Activated CD8-positive, alpha-beta memory T cell treated with anti-CD3 and anti-CD28 coated beads for 24 hours (primary cell): ENCODE data around the gene GJA3.

Experiments used
- DNase-seq: peaks from one replicate; pipeline ENCODE4 v3.0.0-alpha.2; 2020

The GJA3 gene

DNA sequence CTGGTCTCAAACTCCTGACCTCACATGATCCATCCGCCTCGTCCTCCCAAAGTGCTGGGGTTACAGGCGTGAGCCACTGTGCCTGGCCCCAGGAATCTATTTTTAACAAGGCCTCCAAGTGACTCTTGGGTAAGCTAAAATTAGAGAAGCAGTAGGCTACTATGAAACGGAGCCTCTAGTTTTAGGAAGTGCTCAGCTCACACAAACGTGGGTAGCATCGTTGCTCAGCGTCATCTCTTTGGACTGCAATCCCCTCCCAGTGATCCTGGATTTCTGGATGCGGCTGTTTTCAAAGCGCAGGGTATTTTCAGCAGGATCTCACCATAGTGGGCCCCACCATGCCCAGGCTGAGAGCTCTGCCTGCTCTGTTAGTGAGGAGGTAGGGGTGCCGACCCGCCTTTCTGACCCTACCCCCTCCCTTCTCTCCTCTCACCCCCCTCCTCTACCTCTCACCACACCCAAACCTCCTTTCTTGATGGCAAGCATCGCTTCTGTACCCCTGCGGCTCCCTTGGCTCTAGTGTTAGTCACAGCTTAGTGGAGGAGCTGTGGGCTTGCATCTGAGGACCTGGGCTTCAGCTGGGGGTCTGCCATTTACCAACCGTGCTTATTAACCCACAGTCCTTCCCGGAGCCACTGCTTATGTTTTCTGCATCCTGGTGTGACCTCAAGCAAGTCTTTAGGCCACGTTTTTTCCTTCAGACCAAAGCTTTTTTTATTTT is 34.2 kb downstream of the GJA3 start:
- no peak for DNase-seq

- DNase-seq, result no peak
Observed at GRCh38 chr13:20125783-20126165, 35.1 kb downstream of the GJA3 start.

DNA sequence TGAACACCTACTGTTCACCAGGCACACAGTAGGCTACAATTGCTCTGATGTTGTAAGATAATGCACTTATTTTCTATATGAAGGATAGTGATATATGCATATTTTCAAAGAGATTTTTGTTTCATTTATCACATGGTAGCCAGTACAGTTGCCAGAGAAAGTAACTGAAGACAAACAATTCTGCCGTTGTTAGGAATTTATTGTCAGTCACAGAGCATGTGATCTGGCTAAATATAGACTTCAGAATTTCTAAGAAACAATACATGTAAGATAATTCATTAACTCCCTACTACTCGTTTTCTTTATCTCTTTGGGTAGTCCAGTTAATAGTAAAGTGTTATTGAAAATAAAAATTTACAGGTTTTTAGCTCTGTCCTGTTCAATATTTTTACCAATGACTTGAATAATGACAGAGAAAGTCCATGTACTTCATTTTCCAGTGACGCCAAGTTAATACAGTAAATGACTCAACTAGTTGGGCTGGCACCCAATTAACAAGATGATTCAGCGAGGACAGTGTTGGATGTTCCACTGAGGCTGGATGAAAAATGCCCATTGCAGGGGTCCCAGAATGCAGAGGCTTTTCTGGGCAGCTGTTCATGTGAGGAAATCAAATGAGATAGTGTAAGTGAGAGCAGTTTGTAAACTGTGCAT is 35.6 kb downstream of the GJA3 start:
- no peak for DNase-seq

DNA sequence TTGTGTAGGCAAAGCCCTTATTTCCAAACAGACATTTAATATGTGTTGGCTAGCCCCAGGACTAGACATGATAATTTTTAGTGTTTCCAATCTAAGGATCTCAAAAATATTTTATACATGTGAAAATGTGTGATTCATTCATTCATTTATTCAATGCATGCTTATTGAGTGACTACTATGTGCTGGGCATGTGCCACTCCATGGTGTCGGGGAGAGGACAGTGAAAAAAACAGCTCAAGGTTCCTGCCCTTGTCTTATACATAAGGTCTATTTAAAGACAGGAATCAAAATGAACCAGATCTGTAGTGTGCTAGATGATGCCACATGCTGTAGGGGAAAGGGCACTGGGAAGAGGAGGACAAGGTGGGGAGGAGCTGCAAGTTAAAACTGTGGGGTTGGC is 36.5 kb downstream of the GJA3 start:
- DNase-seq, result no peak

GRCh38 chr13:20121159-20121525 is 39.7 kb downstream of the GJA3 start:
- DNase-seq, result no peak

GRCh38 chr13:20119960-20120359 is 40.9 kb downstream of the GJA3 start:
- no peak for DNase-seq

- DNase-seq, result peak; percentile 73
Observed at GRCh38 chr13:20118268-20119140, 42.3 kb downstream of the GJA3 start.

- no peak for DNase-seq
Observed at GRCh38 chr13:20116213-20116612, 44.6 kb downstream of the GJA3 start.

- peak; percentile 44 for DNase-seq
Observed at GRCh38 chr13:20114066-20114610, 46.7 kb downstream of the GJA3 start.

DNA sequence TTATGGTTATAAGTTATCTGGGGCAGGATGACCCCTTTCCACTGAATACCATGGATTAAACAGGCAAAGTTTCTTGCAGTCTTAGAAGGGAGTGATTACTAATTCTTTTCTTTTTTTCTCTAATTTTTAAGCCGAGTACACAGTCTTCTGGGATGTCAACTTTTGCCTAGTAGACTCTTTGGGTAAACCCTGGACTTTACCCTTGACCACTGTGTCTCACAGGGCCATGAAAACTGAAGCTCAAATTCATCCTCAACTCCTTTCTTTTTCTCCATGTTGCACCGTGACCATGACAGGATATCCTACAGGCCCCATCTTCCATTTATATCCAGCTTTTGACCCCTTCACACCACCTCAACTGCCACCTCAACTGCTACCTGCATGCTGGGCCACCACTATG is 51.8 kb downstream of the GJA3 start:
- no peak for DNase-seq

- DNase-seq, result no peak
Observed at GRCh38 chr13:20106742-20107141, 54.1 kb downstream of the GJA3 start.

DNA sequence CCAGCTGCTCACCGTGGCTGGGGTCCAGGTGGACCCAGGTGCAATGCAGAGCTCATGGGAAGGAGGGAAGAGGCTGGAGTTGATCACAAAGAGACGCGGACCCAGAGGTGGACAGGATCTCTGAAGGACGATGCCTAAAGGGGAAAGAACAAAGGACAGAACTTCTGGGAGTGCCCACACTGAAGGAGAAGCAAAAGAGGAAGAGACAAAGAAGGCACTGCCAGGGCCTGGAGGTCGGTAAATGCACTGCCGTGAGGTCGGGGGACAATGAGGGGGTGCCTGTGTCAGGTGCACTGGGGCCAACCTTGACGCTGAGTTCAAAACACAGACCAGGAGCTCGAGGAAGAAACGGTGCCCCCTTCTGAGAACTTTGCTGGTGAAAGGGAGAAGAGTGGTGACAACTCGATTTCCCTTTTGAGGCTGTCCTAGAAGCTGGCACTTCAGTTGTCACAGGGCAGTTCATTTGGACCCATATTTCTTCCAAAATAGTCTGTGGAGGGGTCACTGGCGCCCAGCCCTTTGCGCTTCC is 55.6 kb downstream of the GJA3 start:
- DNase-seq, result no peak

- no peak for DNase-seq
Observed at GRCh38 chr13:20102525-20103180, 58.2 kb downstream of the GJA3 start.

DNA sequence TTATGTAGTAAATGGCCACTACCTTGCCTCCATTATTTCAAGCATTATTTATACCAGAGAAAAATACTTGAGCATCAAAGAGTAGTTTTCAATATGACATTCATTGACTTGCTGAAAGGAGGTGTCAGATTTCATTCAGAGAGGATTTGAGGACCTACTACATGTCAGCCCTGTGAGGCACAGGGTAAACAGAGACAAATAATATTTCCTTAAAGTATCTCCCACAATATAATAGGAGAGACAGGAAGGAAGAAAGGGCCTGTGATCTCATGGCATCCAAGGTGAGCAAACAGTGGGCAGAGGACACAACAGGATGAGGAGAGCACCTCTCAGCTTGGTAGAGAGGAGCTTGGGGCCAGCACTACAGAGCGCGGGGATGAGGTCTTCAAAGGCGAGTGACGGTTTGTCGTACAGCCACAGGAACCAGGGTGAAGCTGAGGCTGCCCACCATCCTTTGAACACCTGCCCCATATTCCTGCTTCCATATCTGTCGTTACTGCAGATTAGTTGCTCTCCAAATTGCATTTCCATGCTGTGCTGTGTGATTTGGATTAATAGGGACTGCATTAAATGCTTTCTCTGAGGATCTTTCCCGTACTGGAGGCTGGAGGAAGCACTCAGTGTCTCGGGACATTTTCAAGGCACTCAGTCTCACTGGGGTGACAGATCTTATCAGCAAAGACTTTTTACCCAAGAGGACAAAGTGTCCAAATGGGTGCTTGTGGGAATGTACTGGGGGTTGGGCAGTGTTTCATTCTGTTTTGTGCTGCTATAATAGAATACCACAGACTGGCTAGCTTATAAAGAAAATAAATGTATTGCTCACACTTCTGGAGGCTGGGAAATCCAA is 59.2 kb downstream of the GJA3 start:
- DNase-seq, result no peak

GRCh38 chr13:20099319-20099718 is 61.5 kb downstream of the GJA3 start:
- DNase-seq, result no peak

DNA sequence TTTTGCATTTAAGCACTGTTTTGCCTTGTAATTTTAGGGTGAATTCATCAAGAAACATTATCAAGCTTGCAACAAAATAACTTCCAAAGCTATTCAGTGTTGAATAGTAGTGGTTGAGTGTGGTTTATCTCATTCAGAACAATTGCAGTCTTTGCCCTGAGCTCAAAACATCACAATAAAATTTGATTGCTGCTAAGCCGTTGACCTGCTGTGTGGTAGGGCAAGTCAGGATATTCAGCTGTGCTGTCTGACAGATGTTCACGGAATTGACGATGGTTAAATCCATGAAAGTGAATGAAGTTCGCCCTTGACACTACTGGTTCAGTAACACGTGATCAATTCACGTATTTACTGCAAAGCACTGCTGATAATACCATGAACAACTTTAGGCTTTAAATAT is 66.9 kb downstream of the GJA3 start:
- no peak for DNase-seq

GRCh38 chr13:20090349-20090748 is 70.5 kb downstream of the GJA3 start:
- DNase-seq, result no peak
